Renal cortical epithelial cell (primary cell): ENCODE results near the gene RAP1GAP2. TPM values are rescaled to one million over a fixed set of nuclear protein-coding genes. Genes with fewer than 3 reads are reported as not detected.
"Not testable (repeated sequence)": the region's sequence is repeated elsewhere in the genome, so short reads cannot be mapped to it uniquely, and the experiment has no call there.

Experiments used
- DNase-seq: peaks from one replicate; pipeline ENCODE4 v3.0.0-alpha.2; 2011; ENCODE audit warnings: low read depth
- total RNA-seq: library from RNA; depleted of rRNA; stranded (reverse); fragments of >200 nt; gene quantifications from 2 replicates; pipeline ENCODE4 v1.2.3, GENCODE V29; 2014

RAP1GAP2 gene
- total RNA-seq, 1 donor from 2014 or later, result 15.9 TPM

- no peak for DNase-seq
These were observed 87.4 kb downstream of the RAP1GAP2 start for GRCh38 chr17:2883544-2884213.

- DNase-seq, result no peak
These were observed 89.5 kb downstream of the RAP1GAP2 start for GRCh38 chr17:2885733-2886132.

- DNase-seq, result no peak
These were observed 92.1 kb downstream of the RAP1GAP2 start for GRCh38 chr17:2888326-2888725.

GRCh38 chr17:2889256-2889655 is 93.0 kb downstream of the RAP1GAP2 start:
- no peak for DNase-seq

GRCh38 chr17:2890778-2891177 is 94.5 kb downstream of the RAP1GAP2 start:
- DNase-seq, result not testable (repeated sequence)

GRCh38 chr17:2892305-2892971 is 96.2 kb downstream of the RAP1GAP2 start:
- DNase-seq, result peak; percentile 96

GRCh38 chr17:2893422-2893914 is 97.2 kb downstream of the RAP1GAP2 start:
- DNase-seq, result peak; percentile 31

GRCh38 chr17:2894782-2895181 is 98.5 kb downstream of the RAP1GAP2 start:
- no peak for DNase-seq

GRCh38 chr17:2897605-2898004 is 101.4 kb downstream of the RAP1GAP2 start:
- DNase-seq, result no peak

GRCh38 chr17:2898255-2898926 is 102.2 kb downstream of the RAP1GAP2 start:
- no peak for DNase-seq

GRCh38 chr17:2899906-2900305 is 103.7 kb downstream of the RAP1GAP2 start:
- DNase-seq, result peak; percentile 73

GRCh38 chr17:2900842-2901241 is 104.6 kb downstream of the RAP1GAP2 start:
- DNase-seq, result no peak

GRCh38 chr17:2901582-2901981 is 105.3 kb downstream of the RAP1GAP2 start:
- DNase-seq, result no peak

GRCh38 chr17:2902546-2902945 is 106.3 kb downstream of the RAP1GAP2 start:
- DNase-seq, result no peak

GRCh38 chr17:2903193-2903974 is 107.1 kb downstream of the RAP1GAP2 start:
- no peak for DNase-seq

- peak; percentile 64 for DNase-seq
These were observed 107.9 kb downstream of the RAP1GAP2 start for GRCh38 chr17:2904135-2904534.

GRCh38 chr17:2905269-2905668 is 109.0 kb downstream of the RAP1GAP2 start:
- no peak for DNase-seq

GRCh38 chr17:2905696-2906501 is 109.7 kb downstream of the RAP1GAP2 start:
- DNase-seq, result no peak

GRCh38 chr17:2906901-2907300 is 110.7 kb downstream of the RAP1GAP2 start:
- DNase-seq, result peak; percentile 28

GRCh38 chr17:2909175-2909845 is 113.1 kb downstream of the RAP1GAP2 start:
- no peak for DNase-seq

- peak; percentile 66 for DNase-seq
These were observed 113.6 kb downstream of the RAP1GAP2 start for GRCh38 chr17:2909846-2910234.
